H1 (cell line): ENCODE results near the gene TBX15. TPM values are rescaled to one million over a fixed set of nuclear protein-coding genes. Genes with fewer than 3 reads are reported as not detected.

Source experiments
- CHD1 ChIP-seq: IDR thresholded peaks from 2 replicates; pipeline ENCODE4 v1.6.1; 2012; ENCODE audit warnings: low read depth, low read length, improper control_type of control experiment
- CHD7 ChIP-seq: fragments of 300-600 bp; sonication (generic); IDR thresholded peaks from 2 replicates; pipeline ENCODE4 v1.7.1; 2012; ENCODE audit warnings: low read length, moderate library complexity, mild to moderate bottlenecking, inconsistent platforms; ENCODE audit not compliant: insufficient replicate concordance
- GABPA ChIP-seq: IDR thresholded peaks from 2 replicates; pipeline ENCODE4 v1.6.1; 2011; ENCODE audit warnings: mild to moderate bottlenecking, low read length, moderate library complexity, borderline replicate concordance; ENCODE audit not compliant: insufficient read depth
- GTF2F1 ChIP-seq: IDR thresholded peaks from 2 replicates; pipeline ENCODE4 v1.6.1; 2012; ENCODE audit warnings: low read depth, low read length, improper control_type of control experiment, borderline replicate concordance
- JUN ChIP-seq: IDR thresholded peaks from 2 replicates; pipeline ENCODE4 v1.6.1; 2011; ENCODE audit warnings: low read depth, mild to moderate bottlenecking, improper control_type of control experiment, low read length
- KDM1A ChIP-seq: fragments of 200-600, 300-600 bp; sonication (generic); IDR thresholded peaks from 2 replicates; pipeline ENCODE4 v1.7.1; 2016; ENCODE audit warnings: mild to moderate bottlenecking, low read length, borderline replicate concordance
- MAFK ChIP-seq: IDR thresholded peaks from 2 replicates; pipeline ENCODE4 v1.6.1; 2012; ENCODE audit warnings: low read depth, mild to moderate bottlenecking, improper control_type of control experiment, low read length
- NANOG ChIP-seq: IDR thresholded peaks from 2 replicates; pipeline ENCODE4 v1.6.1; 2011; ENCODE audit warnings: low read length, low read depth, mild to moderate bottlenecking, inconsistent platforms; ENCODE audit not compliant: insufficient read depth, poor library complexity, severe bottlenecking
- POLR2A ChIP-seq, 2 experiments: IDR thresholded peaks; 1 replicate in 1 of 2; 2 replicates in 1 of 2; pipeline ENCODE4 v1.6.1; 2011; ENCODE audit warnings: low read depth in 2 of 2, low read length in 2 of 2, mild to moderate bottlenecking in 2 of 2; ENCODE audit errors: control extremely low read depth in 1 of 2
- POLR2AphosphoS5 ChIP-seq: IDR thresholded peaks from 2 replicates; pipeline ENCODE4 v1.6.1; 2011; ENCODE audit warnings: low read depth, low read length
- SRF ChIP-seq: IDR thresholded peaks from 2 replicates; pipeline ENCODE4 v1.6.1; 2011; ENCODE audit warnings: mild to moderate bottlenecking, low read depth, low read length, moderate library complexity
- polyA plus RNA-seq, 7 experiments: library from polyadenylated mRNA; depleted of rRNA in 3 of 7; stranded (reverse) in 5 of 7; unstranded in 2 of 7; fragments of >200 nt in 5 of 7; fragments of 200-250 nt in 2 of 7; gene quantifications; 1 replicate in 5 of 7; 2 replicates in 1 of 7; 4 replicates in 1 of 7; pipeline versions ENCODE4 v1.2.1 to v1.2.3, GENCODE V29; 2011 to 2013; ENCODE audit warnings: missing spikeins in 2 of 7, mixed read lengths in 2 of 7
- total RNA-seq: library from RNA; stranded (reverse); fragmentation: NEBNext Ultra II Directional; extraction: Animal tissue kit (Norgen Biotek cat#: 25700); gene quantifications from 2 replicates; pipeline ENCODE4 v1.2.1, GENCODE V29; 2021

The TBX15 gene
- total and polyA plus RNA-seq, 2 of the 8 experiments (the other 6 are each of a cell fraction or from before 2014, with no cell fraction given): 0.14 to 0.24 TPM

GRCh38 chr1:119006406-119007279, 18.5 kb upstream of the TBX15 start (continued):
- no peak for TF ChIP-seq CHD7
- TF ChIP-seq CHD1: no peak
- no peak for TF ChIP-seq SRF
- no peak for TF ChIP-seq KDM1A
- no peak for TF ChIP-seq NANOG
- TF ChIP-seq MAFK: no peak
- no peak for TF ChIP-seq GABPA
- no peak for TF ChIP-seq GTF2F1
- no peak for TF ChIP-seq POLR2AphosphoS5
- no peak for TF ChIP-seq JUN
- TF ChIP-seq POLR2A (IDR thresholded peaks at IDR 0.05; ENCODE audit: control extremely low read depth in 1 of 2, low read depth in 2 of 2, low read length in 2 of 2): no peak
